ENCODE measurements around the gene GNAZ. TPM values are rescaled to one million over a fixed set of nuclear protein-coding genes. Genes with fewer than 3 reads are reported as not detected.

GNAZ gene
- polyA plus RNA-seq, 1 donor (not counting 4 experiments of a cell fraction or from before 2014, with no cell fraction given): 0.03 TPM

DNA sequence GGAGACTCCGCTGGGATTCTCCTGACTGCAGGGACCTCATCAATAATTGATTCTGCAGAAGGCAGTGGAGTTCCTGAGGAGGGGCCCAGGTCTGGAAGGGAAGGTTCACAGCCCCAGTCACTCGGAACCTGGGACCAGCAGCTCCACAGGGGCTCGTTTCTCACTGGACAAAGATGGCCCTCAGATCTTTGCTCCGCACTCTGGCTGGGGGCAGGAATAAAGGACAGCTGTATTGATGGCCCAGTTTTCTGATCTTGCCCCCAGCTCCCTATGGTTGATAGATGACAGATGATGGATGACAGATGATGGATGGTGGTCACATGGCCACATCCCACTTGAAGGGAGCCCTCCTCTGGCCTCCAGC lies 98.7 kb downstream of the GNAZ start:
- Histone ChIP-seq H3K79me2 (ENCODE audit: control insufficient read depth, insufficient read depth, low read length) (no peaks in the 10 kb centered on the region), H3K4me2 (ENCODE audit: control insufficient read depth, extremely low read depth, insufficient read depth, low read depth, low read length) (no peak overlapping the region), H3K27me3 (ENCODE audit: control insufficient read depth, extremely low read depth, insufficient read depth, low read length) (no peaks in the 10 kb centered on the region), H3K9me3 (ENCODE audit: control insufficient read depth, low read depth, low read length) (no peaks in the 10 kb centered on the region), H3K36me3 (ENCODE audit: control insufficient read depth in 2 of 2, extremely low read depth in 1 of 2, insufficient read depth in 2 of 2, low read length in 2 of 2) (no peaks in the 10 kb centered on the region), H3K4me3 (ENCODE audit: control insufficient read depth in 2 of 3, extremely low read depth in 1 of 3, insufficient read depth in 2 of 3, low read depth in 1 of 3, low read length in 3 of 3) (no peak overlapping the region), H3K9me1 (ENCODE audit: control insufficient read depth, extremely low read depth, insufficient read depth, low read length) (no peaks in the 10 kb centered on the region), H2AFZ (ENCODE audit: control insufficient read depth, low read length) (no peak overlapping the region), H4K20me1 (ENCODE audit: control insufficient read depth, extremely low read depth, insufficient read depth, low read length) (no peaks in the 10 kb centered on the region), H3K4me1 (ENCODE audit: control insufficient read depth, extremely low read depth, insufficient read depth, low read length) (no peaks in the 10 kb centered on the region), H3K9ac (ENCODE audit: control insufficient read depth, extremely low read depth, insufficient read depth, low read length) (no peak overlapping the region), H3K27ac (ENCODE audit: control insufficient read depth, insufficient read depth, low read length) (no peak overlapping the region)
- FAIRE-seq (no peak), DNase-seq (ENCODE audit: low read depth, low spot score) (no peak)
- no peak for TF ChIP-seq EZH2 (IDR thresholded peaks at IDR 0.05; ENCODE audit: low read length)
- TF ChIP-seq, protein P1, sequence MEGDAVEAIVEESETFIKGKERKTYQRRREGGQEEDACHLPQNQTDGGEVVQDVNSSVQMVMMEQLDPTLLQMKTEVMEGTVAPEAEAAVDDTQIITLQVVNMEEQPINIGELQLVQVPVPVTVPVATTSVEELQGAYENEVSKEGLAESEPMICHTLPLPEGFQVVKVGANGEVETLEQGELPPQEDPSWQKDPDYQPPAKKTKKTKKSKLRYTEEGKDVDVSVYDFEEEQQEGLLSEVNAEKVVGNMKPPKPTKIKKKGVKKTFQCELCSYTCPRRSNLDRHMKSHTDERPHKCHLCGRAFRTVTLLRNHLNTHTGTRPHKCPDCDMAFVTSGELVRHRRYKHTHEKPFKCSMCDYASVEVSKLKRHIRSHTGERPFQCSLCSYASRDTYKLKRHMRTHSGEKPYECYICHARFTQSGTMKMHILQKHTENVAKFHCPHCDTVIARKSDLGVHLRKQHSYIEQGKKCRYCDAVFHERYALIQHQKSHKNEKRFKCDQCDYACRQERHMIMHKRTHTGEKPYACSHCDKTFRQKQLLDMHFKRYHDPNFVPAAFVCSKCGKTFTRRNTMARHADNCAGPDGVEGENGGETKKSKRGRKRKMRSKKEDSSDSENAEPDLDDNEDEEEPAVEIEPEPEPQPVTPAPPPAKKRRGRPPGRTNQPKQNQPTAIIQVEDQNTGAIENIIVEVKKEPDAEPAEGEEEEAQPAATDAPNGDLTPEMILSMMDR (optimal IDR thresholded peaks at IDR 0.05 in 1 of 3, IDR thresholded peaks at IDR 0.05 in 1 of 3, conservative IDR thresholded peaks at IDR 0.05 in 1 of 3; ENCODE audit: extremely low read depth in 1 of 3, insufficient read depth in 2 of 3, low read length in 3 of 3): no peak
- dilution Hi-C loops (cut with MboI; ENCODE audit: extremely low pct_ligation_motif_present, low sequenced_read_pairs): no loop called here

Small RNAs within 50 kb of the gene (small RNA-seq; reads per million reads assigned to genes)
- gene RF00017 (ENCODE audit: insufficient read length in 3 of 3, low read depth in 3 of 3, low replicate concordance in 1 of 3) (0 reads per million in 3 experiments), gene RF00066 (ENCODE audit: insufficient read length in 3 of 3, low read depth in 3 of 3, low replicate concordance in 1 of 3) (0 reads per million in 3 experiments)

Other genes with a start within 250 kb of the GNAZ start
- not detected in 3 replicates for gene IGLL5, start 182.7 kb upstream of the GNAZ start, polyA plus RNA-seq
- gene RSPH14, start 71.5 kb downstream of the GNAZ start, polyA plus RNA-seq: 0.13 TPM in 1 of 3 replicates, not detected in the others
- gene RAB36, start 75.0 kb downstream of the GNAZ start, polyA plus RNA-seq: 1.7 to 4.9 TPM (median 1.9 TPM) in 3 replicates
- 25.8 to 43.0 TPM (median 30.3 TPM) in 3 replicates for gene BCR, start 110.0 kb downstream of the GNAZ start, polyA plus RNA-seq

Data from keratinocyte (primary cell).